Dedifferentiated amniotic fluid mesenchymal stem cell (primary cell): Measurements from ENCODE around the gene PCGF6.

ENCODE experiments used
- DNase-seq: peaks from one replicate; pipeline ENCODE4 v3.0.0-alpha.2; 2016; ENCODE audit errors: extremely low spot score

The PCGF6 gene

GRCh38 chr10:103256613-103257012, 94.3 kb downstream of the PCGF6 start:
- no peak for DNase-seq

- DNase-seq = peak; percentile 30
Observed at GRCh38 chr10:103254538-103255325, 96.2 kb downstream of the PCGF6 start.

- no peak for DNase-seq
Observed at GRCh38 chr10:103254113-103254512, 96.8 kb downstream of the PCGF6 start.
